ENCODE results near the gene CLSTN2. TPM values are rescaled to one million over a fixed set of nuclear protein-coding genes. Genes with fewer than 3 reads are reported as not detected.

CLSTN2 gene
- polyA plus RNA-seq, 3 donors = not detected

- Mint-ChIP-seq H3K27me3 (ENCODE audit: low read depth in 3 of 3) (peaks cover 0 to 4% (median 1%) of the 10 kb centered on the region in 3 donors), H3K36me3 (no peaks in the 10 kb centered on the region), H3K27ac (no peak overlapping the region), H3K9me3 (peaks cover 0 to 5% (median 2%) of the 10 kb centered on the region in 7 donors), H3K4me3 (no peak overlapping the region), H3K4me1 (no peaks in the 10 kb centered on the region)
- no peak overlapping the region for H3K27ac ChIP-seq (ENCODE audit: low read depth in 1 of 2, low read length in 2 of 2)
- H3K9me3 ChIP-seq (replicated peaks in 1 of 2; ENCODE audit: control insufficient read depth in 1 of 2, insufficient read depth in 1 of 2, low read length in 2 of 2) = no peaks in the 10 kb centered on the region
- H3K36me3 ChIP-seq (replicated peaks in 1 of 2; ENCODE audit: control insufficient read depth in 1 of 2, insufficient read depth in 2 of 2, low read length in 2 of 2) = no peaks in the 10 kb centered on the region
- no peaks in the 10 kb centered on the region for H4K20me1 ChIP-seq (ENCODE audit: insufficient read depth, low read length)
- no peak overlapping the region for H3K4me2 ChIP-seq (replicated peaks; ENCODE audit: extremely low read depth, low read length, poor library complexity, severe bottlenecking)
- H2AFZ ChIP-seq (ENCODE audit: insufficient read depth, low read depth, low read length, poor library complexity, severe bottlenecking) = no peak overlapping the region
- H3K79me2 ChIP-seq (ENCODE audit: insufficient read depth, low read length) = no peaks in the 10 kb centered on the region
- no peak for TF ChIP-seq CTCF (IDR thresholded peaks at IDR 0.05)
- 100% methylated on average over 2 of the region's 5 CpGs for WGBS (ENCODE audit: insufficient coverage)
- no peak overlapping the region for H3K9ac ChIP-seq (ENCODE audit: insufficient read depth, low read length, poor library complexity, severe bottlenecking)
- no peaks in the 10 kb centered on the region for H3K4me1 ChIP-seq (ENCODE audit: control insufficient read depth in 1 of 2, insufficient read depth in 2 of 2, low read length in 2 of 2)
- no peaks in the 10 kb centered on the region for H3K27me3 ChIP-seq (ENCODE audit: control insufficient read depth in 2 of 2, insufficient read depth in 2 of 2, low read length in 2 of 2)
- DNase-seq = no peak
- H3K4me3 ChIP-seq (replicated peaks in 1 of 3; ENCODE audit: low read depth in 2 of 3, low read length in 3 of 3) = no peak overlapping the region
- intact Hi-C loops (cut with micrococcal nuclease) = no loop called here
Observed at GRCh38 chr3:140013220-140013619, 78.2 kb downstream of the CLSTN2 start.

- H3K27ac Mint-ChIP-seq = no peak overlapping the region
- no peak overlapping the region for H3K4me2 ChIP-seq (replicated peaks; ENCODE audit: extremely low read depth, low read length, poor library complexity, severe bottlenecking)
- no peaks in the 10 kb centered on the region for H3K79me2 ChIP-seq (ENCODE audit: insufficient read depth, low read length)
- no peak for TF ChIP-seq CTCF (IDR thresholded peaks at IDR 0.05)
- H2AFZ ChIP-seq (ENCODE audit: insufficient read depth, low read depth, low read length, poor library complexity, severe bottlenecking) = no peak overlapping the region
- no peaks in the 10 kb centered on the region for H3K36me3 Mint-ChIP-seq
- H3K27me3 ChIP-seq (ENCODE audit: control insufficient read depth in 2 of 2, insufficient read depth in 2 of 2, low read length in 2 of 2) = no peaks in the 10 kb centered on the region
- intact Hi-C loops (cut with micrococcal nuclease) = no loop called here
- H3K36me3 ChIP-seq (replicated peaks in 1 of 2; ENCODE audit: control insufficient read depth in 1 of 2, insufficient read depth in 2 of 2, low read length in 2 of 2) = no peaks in the 10 kb centered on the region
- WGBS (ENCODE audit: insufficient coverage) = no CpG with 5 or more reads among the region's 3 CpGs
- no peaks in the 10 kb centered on the region for H3K4me1 Mint-ChIP-seq
- DNase-seq = no peak
- peaks cover 0 to 5% (median 2%) of the 10 kb centered on the region in 7 donors for H3K9me3 Mint-ChIP-seq
- peaks cover 0 to 4% (median 1%) of the 10 kb centered on the region in 3 donors for H3K27me3 Mint-ChIP-seq (ENCODE audit: low read depth in 3 of 3)
- no peak overlapping the region for H3K4me3 ChIP-seq (replicated peaks in 1 of 3; ENCODE audit: low read depth in 2 of 3, low read length in 3 of 3)
- no peak overlapping the region for H3K4me3 Mint-ChIP-seq
- no peaks in the 10 kb centered on the region for H3K4me1 ChIP-seq (ENCODE audit: control insufficient read depth in 1 of 2, insufficient read depth in 2 of 2, low read length in 2 of 2)
- no peak overlapping the region for H3K9ac ChIP-seq (ENCODE audit: insufficient read depth, low read length, poor library complexity, severe bottlenecking)
- H3K27ac ChIP-seq (ENCODE audit: low read depth in 1 of 2, low read length in 2 of 2) = no peak overlapping the region
- no peaks in the 10 kb centered on the region for H4K20me1 ChIP-seq (ENCODE audit: insufficient read depth, low read length)
- H3K9me3 ChIP-seq (replicated peaks in 1 of 2; ENCODE audit: control insufficient read depth in 1 of 2, insufficient read depth in 1 of 2, low read length in 2 of 2) = no peaks in the 10 kb centered on the region
Observed at GRCh38 chr3:140014831-140015495, 80.0 kb downstream of the CLSTN2 start.
